Fibroblast of skin of left biceps (primary cell): ENCODE results near the gene ABCA2.

ENCODE experiments used
- DNase-seq, 2 experiments: peaks; one replicate each; pipeline ENCODE4 v3.0.0-alpha.2; 2013; ENCODE audit warnings: low read depth in 2 of 2

Gene ABCA2, protein sequence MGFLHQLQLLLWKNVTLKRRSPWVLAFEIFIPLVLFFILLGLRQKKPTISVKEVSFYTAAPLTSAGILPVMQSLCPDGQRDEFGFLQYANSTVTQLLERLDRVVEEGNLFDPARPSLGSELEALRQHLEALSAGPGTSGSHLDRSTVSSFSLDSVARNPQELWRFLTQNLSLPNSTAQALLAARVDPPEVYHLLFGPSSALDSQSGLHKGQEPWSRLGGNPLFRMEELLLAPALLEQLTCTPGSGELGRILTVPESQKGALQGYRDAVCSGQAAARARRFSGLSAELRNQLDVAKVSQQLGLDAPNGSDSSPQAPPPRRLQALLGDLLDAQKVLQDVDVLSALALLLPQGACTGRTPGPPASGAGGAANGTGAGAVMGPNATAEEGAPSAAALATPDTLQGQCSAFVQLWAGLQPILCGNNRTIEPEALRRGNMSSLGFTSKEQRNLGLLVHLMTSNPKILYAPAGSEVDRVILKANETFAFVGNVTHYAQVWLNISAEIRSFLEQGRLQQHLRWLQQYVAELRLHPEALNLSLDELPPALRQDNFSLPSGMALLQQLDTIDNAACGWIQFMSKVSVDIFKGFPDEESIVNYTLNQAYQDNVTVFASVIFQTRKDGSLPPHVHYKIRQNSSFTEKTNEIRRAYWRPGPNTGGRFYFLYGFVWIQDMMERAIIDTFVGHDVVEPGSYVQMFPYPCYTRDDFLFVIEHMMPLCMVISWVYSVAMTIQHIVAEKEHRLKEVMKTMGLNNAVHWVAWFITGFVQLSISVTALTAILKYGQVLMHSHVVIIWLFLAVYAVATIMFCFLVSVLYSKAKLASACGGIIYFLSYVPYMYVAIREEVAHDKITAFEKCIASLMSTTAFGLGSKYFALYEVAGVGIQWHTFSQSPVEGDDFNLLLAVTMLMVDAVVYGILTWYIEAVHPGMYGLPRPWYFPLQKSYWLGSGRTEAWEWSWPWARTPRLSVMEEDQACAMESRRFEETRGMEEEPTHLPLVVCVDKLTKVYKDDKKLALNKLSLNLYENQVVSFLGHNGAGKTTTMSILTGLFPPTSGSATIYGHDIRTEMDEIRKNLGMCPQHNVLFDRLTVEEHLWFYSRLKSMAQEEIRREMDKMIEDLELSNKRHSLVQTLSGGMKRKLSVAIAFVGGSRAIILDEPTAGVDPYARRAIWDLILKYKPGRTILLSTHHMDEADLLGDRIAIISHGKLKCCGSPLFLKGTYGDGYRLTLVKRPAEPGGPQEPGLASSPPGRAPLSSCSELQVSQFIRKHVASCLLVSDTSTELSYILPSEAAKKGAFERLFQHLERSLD (N-terminal part only)

DNA sequence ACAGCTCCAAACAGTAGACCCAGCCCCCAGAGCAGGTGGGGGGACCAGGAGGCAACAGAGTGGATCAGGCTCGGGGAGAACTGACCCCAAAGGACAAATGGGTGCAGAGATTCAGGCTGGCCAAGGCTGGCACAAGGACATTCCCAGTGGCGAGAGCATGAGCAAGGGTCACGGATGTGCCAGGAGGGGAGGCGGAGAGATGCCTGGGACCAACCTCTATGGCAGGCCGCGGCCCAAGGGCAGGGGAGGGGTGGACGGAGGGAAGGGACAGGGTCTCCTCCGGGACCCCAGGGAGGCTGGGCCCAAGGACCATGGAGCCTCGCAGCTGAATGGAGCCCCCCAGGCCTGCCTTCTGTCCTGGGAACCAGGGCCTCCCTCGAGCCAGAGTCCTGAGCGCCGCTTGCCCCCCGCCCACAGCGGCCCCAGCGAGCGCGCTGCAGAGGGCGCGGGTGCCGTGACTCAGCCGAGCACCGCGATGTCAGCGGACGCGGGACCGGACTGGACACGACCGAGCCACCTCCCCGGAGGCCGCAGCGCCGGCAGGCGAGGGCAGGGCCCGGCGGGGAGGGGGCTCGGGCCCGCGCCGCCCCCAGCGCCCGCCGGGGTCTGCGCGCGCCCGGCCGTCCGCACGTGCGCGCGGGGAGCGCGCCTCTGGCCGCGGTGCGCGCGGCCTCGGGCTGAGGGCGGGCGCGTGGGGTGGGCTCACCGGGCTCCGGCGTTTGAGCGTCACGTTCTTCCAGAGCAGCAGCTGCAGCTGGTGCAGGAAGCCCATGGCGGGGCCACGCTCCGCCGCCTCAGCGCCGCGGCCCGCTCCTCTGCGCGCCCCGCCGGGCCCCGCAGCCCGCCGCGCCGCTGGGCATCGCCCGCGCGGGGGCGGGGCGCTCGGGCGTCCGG lies at the start of gene ABCA2:
ABCA2 (minus strand) TSS at position 869 of the 894 bp plus-strand sequence; CDS start at position 772, 97 bp downstream.
- DNase-seq: no peak

DNA sequence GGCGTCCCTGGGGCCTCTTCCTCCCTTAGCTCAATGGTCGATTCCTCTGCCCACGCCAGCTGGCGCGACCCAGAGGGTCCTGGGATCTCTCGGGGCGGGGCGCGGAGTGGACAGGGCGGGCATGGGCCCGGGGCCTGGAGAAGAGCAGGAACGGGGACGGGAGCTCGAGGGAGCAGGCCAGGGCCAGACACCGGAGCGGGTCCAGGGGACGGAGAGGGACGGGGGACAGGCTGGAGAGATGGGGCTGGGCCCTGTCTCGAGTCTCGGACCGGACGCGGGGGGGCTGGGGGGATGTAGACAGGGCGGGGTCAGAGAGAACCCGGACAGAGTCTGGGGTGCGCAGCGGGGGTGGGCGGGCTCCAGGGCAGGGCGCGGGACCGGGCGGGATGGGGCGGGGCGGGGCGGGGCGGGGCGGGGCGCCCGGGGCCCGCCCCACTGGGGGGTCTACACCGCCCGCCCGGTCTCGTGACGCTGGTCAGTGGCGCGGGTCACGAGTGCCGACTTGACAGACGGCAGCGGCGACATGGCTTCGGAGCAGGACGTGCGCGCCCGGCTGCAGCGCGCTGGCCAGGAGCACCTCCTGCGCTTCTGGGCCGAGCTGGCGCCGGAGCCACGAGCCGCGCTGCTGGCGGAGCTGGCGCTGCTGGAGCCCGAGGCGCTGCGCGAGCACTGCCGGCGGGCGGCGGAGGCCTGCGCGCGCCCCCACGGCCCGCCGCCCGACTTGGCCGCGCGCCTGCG lies 49.1 kb upstream of the ABCA2 start, which contains the start of gene UAP1L1:
UAP1L1 (plus strand) TSS at position 508 of the 738 bp plus-strand sequence; CDS start at position 524, 16 bp downstream.
- DNase-seq: no peak

DNA sequence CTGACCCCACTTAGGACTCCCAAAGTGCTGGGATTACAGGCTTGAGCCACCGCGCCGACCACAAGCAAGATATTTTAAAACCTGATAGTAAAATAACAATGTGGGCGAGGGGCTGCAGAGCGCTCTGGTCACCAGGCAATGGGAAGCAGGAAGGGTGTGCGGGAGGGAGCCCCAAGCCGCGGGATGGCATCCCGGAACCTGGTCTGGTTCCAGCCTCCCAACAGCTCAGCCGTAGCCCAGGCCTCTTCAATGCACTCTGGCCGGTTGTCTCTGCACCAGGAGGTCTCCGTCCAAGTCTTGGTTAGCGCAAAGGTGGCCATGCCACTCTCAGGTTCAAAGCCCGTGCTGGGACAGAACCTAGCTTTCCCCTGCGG lies 48.6 kb upstream of the ABCA2 start:
- no peak for DNase-seq

DNA sequence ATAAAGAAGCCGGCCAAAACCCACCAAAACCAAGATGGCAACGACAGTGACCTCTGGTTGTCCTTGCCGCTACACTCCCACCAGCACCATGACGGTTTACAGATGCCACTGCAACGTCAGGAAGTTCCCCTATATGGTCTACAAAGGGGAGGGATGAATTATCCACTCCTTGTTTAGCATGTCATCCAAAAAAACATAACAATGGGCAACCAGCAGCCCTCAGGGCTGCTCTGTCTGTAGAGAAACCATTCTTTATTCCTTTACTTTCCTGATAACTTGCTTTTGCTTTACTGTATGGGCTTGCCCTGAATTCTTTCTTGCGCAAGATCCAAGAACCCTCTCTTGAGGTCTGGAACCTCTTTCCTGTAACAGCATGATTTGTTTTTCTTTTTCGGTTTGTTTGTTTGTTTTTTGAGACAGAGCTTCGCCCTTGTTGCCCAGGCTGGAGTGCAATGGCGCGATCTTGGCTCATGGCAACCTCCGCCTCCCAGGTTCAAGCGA lies 47.3 kb upstream of the ABCA2 start:
- no peak for DNase-seq

DNA sequence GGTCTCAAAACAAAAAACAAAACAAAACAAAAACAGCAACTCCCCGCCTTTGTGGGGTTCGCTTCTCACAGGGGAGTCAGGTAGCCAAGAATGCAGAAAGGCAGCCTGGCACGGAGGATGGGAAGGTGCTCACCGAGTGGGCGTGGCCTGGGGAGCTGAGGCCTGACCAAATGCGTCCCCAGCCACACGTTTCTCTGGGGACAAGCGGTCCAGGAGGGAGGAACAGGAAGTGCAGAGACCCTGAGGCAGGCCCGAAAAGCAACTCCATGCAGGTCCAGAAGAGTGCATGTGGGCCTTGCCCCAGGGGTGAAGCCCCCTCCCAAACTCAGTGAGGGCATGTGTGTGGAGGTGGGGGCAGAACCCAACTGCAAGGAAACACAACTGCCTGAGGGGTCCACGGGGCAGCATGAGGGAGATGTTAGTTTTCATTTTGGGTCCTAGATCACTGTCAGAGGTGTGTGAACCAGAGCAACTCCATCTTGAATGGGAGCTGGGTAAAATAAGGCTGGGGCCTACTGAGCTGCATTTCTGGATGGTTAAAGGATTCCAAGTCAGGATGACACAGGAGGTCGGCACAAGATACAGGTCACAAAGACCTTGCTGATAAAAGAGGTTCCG lies 46.7 kb upstream of the ABCA2 start:
- no peak for DNase-seq

DNA sequence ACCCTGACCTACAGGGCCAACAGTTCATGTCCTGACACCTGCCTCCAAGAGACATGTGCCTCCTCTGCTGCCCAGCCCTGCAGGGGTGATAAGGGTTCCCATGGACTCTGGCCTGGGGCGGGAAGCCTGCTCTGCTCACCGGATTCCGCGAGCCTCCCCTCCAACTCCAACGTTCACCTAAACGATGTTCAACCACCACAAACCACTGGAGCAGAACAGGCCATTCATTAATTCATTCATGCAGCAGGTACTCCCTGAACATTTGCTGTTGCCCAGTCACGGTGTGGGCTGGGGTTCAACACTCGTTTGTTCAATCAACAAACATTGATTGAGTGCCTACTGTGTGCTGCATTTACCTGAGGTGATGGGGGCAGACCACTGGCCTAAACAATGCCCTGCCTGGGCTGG lies 46.0 kb upstream of the ABCA2 start:
- no peak for DNase-seq

DNA sequence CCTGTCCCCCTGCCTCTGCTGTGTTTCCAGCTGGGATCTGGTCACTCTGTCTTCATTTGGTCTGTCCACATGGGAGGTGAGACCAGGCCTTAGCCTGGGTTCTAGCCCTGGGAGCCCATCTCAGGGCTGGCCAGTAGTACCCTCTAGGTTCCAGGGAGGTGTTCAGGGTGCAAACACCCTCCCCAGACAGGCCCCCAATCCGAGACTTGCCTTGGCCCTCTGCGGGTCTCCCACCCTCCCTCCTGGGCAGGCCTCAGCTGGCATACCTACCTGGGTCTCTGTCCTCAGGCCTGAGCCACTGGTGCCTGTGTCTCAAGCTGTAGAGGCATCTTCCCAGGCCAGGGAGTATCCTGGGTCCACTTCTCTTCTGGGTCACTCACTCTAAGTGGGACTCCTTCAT lies 43.2 kb upstream of the ABCA2 start:
- no peak for DNase-seq

DNA sequence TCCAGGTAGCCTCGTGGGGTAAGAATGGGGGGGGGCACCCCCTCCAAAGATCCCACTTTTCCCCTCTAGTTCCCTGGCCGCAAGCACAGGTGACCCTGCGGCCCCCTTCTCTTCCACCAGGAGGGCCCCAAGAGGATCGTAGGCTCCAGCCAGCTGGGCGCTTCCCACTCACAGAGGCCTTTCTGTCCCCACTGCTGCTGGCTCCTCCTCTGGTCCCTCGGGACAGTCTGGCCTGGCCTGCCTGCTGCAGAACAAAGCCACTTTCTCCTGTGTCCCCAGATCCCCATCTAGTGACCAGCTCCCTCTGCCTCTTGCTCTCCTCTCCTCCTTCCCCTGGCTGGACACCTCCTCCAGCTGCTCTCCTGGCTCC lies 42.9 kb upstream of the ABCA2 start:
- DNase-seq: no peak

DNA sequence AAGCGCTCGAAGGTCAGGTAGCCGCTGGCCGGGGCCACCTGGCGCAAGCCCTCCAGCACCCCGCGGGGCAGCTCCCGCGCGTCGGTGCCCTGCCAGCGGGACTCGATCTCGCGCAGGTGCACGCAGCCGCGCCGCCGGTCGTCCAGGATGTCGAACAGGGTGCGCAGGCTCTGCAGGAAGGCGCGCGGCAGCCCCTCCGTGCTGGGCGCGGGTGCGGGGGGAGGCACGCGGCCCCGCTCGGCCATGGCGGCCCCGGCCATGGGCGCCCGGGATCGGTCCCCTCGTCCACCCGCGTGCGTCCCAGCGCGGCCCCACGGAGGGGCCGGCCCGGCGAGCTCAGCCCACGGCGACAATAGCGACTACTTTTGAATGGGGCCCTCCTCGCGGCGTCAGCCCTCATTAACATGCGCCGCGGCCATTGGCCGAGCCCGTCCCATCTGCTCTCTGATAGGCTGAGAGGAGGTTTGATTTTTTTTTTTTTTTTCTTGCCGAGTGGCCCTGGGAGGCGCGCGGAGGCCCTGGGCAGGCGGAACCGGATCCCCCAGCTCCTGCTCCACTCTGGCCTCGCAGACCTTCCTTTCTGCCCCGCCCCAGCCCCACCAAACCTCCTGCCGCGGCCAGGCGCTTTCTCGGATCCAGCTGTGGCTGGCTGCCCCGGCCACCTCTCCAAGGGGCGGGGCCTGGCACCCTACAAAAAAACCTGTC lies 42.3 kb upstream of the ABCA2 start, which contains the start of gene SAPCD2:
SAPCD2 (minus strand) TSS at position 357 of the 705 bp plus-strand sequence; CDS start at position 260, 97 bp downstream.
- no peak for DNase-seq

DNA sequence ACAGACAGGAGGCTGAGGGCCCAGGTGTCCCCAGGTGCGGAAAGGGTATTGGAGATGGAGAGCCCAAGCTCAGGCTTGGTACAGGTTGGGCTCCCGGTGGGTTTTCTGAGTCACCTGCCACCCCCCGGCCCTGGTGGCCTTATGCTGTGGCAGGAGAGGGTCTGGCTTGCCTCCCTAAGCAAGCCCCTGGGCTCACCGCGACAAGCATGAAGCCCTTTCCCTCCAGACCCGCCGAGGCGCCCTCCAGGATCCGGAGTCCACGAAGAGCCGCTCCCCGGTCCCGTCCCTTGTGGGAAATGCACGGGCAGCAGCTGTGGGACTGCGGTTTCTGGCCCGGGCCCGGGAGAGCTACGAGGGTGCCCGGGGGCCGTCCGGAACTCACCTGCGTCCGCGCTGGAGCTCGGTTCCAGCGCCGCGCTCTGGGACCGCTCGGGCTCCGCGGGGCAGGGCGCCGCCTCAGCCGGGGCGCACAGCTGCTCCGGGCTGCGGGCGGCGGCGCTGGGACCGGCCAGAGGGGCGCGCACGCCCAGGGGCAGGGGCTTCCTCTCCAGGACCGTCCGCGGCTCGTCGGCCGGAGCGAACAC lies 41.6 kb upstream of the ABCA2 start:
- no peak for DNase-seq

DNA sequence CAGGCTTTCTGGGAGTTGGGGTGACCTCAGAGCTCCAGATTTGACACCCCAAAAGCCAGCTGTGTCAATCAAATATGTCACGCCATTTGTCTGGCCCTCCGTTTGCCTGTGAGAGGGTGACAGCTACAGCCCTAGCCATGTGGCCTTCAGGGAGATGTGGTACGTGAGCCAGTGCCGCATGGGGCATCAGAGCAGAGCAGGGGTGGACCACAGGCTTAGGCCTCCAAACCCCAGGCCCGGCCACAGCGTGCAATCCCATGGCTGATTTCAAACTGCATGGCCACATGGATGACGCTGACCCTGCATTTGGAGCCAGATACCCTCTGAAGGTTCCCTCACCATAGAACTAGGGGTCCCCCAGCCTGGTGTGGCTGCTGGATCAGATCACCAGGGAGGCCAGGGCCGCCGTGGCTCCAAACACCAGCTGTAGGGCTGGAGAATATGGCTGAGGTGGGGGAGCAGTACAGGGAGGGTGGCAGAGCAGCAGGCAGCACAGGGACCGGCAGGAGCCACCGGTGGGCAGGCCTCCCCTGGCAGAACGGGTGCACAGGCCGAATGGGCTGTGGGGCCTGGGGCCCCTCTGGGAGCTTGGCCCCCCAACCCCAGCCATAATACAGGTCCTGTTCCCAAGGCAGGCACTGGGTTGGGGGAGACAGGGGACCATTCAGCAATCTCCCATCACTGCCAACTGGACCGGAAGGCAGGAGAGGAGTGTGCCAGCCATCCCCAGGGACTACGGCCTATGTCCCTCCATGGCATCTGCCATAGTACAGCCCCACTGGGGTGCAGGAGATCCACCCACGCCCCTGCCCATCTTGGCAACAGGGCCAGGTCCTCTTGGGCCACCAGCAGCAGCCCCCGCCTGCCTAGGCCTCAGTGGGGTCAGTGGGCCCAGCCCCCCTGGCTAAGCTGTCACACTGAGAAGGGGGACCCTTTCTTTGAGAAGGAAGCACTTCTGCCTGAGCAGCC lies 40.8 kb upstream of the ABCA2 start:
- DNase-seq: no peak

DNA sequence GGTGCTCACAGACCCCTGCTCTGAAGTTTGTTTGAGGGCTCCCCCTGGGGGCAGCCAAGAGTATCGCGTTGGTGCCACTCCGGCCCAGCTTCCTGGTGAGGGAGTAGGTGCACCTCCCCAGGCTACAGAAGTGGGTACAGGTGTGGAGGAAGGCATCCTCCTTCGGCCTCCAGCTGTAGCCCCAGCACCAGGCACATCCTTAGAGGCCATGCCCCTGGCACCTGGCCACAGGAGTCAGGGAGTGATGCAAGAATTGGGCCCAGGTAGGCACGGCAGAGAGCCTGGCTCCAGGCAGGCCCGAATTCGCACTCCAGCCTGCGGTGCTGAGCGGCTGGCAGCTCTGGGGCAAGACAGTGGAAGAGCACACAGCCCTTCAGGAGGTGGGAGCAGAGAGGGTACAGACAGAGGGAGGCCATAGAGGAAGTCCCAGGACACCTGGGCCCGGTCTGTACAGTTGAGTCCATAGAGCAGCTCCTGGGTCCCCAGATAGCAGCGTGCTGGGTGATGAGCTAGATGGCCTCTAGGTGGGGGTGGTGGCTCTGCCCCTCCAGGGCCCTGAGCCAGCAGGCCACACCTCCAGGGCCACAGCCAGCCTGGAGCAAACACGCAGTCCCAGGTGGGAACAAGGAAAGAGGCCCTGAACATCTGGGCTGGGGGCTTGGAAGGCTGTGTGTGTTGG lies 40.0 kb upstream of the ABCA2 start:
- no peak for DNase-seq

DNA sequence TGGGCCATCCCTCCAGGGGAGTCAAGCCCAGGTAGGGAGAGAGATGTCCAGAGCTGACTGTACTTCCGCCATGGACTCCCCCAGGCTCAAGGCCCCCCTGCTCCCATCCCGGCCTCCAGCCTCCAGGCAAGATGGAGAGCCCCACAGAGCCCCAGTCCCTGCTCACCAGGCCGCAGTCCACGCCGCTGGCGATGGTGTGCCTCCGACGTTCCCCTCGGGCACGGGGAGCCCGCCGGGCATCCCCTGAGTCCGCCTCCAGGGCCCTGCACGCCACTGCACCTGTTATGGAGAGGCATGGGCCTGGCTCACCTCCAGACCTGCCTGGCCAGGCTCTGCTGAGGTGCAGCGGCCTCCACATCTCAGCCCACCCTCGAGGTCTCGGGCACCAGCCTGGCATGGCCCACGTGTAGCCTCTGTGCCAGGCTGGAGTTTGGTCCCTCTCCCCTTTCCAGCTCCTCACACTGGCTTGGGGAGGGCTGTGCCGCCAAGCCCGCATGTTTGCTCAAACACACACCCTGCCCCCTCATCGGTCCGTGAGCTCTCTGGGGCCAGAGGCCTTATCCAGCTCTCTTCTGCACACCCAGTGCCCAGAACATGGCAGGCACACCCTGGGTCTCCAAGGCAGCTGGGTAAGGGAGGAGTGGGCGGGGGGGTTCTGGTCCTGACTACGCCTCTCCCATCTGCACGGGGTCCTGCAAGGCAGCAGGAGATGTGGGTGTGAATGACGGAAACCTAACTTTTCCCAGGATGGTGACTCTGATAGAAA lies 38.2 kb upstream of the ABCA2 start:
- no peak for DNase-seq

DNA sequence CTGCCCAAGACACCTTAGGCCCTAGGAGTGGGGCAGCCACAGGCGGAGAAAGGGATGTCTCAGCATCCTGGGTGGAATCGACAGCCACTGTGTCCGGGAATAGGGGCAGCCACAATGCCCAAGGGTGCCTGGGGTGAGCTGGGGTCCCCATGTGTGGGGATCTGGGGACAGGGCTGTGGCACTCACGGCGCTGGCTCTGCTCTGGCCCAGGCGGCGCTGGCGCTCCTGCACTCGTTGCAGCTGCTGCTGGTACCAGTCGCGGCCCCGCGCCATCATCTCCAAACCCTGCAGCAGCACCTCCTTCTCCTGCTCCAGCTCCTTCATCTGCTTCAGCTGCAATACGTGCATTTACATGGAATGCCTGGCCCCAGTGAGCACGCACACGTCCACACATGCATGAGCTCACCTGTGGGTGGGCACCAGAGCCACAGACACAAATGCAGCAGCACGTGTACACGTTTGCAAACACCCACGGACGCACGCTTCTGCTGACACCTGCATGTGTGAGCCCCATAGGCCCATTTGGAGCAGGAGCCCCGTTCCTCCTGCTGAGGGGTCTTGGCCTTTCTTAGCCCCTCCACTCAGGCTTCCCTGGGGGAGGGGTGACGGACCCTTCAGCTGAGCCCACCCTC lies 37.4 kb upstream of the ABCA2 start:
- no peak for DNase-seq

DNA sequence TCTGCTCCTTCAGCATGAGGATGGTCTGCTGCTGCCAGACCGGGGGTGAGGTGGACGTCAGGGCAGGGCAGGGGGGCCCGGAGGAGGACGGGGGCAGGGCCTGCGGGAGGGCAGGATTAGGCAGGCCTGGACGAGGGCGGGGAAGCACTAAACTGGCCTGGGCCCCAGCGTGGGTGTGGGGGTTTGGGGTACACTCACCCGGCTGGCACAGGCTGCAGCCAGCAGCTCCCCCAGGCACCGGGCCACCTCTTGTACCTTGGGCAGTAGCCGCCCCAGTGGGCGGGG lies 36.8 kb upstream of the ABCA2 start:
- DNase-seq: no peak
